HG03520 (cell line): ENCODE measurements around the gene FAXC.
"Not testable (repeated sequence)": the region's sequence is repeated elsewhere in the genome, so short reads cannot be mapped to it uniquely, and the experiment has no call there.

Experiments used
- ATAC-seq: cut with Tn5 transposase; IDR thresholded peaks from one replicate; pipeline ENCODE4 v1.9.1; 2021; ENCODE audit warnings: mild to moderate bottlenecking, moderate library complexity; ENCODE audit not compliant: unreplicated experiment

The FAXC gene

DNA sequence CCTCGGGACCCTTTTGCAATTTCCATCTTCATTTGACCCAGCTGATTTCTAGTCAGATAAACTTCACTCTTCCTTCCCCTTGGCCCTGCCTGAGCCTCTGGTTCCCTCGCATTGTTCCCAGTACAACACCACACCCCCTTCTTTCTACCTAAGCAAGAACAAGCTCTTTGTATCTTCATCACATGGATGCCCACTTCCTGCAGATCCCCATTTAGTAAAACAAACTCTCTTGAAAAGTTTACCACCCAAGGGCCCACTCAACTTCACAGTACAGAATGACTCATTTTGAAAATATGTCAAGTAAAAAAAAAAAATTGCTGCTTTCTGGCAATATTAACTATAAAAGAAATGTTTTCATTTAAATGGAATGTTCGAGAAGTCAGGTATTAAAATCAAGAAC is 5.2 kb downstream of the FAXC start:
- no peak for ATAC-seq

DNA sequence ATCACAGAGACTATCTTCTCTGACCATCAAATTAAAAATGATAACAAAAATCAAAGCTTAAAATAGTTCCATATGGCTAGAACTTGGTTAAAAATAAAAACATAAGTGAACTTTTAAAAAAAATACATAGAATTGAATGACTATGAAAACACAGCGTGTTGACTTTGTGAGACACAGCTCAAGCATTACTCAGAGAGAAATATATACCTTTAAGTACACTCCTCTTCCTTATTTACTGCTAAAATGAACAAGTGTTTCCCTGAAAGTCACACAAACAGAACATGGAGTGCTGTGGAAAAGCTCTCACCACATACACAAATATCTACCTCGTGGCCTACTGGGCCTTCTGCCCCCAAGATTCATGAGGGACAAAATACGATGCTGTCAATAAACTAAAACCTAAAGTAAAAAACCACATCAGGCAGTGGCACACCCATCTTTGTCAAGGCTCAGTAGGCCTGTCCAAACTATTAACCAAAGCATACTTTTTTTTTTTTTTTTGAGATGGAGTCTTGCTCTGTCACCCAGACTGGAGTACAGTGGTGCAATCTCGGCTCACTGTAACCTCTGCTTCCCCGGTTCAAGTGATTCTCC is 7.5 kb downstream of the FAXC start:
- ATAC-seq = no peak

DNA sequence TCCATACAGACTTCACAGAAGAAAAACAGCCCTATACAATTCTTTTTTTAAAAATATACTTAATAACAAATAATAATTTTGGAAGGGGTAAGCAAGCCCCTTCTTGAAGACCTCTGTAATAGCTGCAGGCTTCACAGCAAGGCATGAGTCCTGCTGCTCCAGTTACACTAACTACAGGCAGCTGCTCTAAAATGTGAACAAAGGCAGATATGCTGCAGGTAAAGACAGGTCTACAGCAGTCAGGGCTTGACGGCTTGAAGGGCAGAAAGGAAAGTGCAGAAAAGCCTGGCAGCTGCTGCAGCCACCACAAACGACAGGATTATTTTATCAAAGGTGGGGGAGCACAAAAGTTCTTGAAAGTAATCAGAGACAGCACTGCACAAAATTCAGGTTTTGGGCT is 11.3 kb downstream of the FAXC start:
- no peak for ATAC-seq

DNA sequence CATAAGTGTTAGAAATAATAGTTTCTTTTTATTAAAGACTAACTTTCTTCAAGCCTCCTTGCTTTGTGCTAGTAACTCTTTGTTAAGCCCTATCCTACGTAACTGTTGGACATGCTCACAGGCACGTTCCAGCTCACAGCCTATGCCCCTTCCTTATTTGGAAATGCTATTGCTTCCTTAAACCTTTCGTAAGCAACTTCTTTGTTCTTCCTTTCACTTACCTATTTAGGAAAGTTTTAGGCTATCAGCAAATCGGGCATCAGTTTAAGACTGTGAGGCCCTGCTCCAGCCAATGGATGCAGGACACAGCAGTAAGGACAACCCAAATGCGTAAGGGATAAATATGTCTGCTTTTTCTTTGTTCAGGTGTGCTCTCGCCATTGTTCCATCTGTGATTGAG is 14.2 kb downstream of the FAXC start:
- not testable (repeated sequence) for ATAC-seq

DNA sequence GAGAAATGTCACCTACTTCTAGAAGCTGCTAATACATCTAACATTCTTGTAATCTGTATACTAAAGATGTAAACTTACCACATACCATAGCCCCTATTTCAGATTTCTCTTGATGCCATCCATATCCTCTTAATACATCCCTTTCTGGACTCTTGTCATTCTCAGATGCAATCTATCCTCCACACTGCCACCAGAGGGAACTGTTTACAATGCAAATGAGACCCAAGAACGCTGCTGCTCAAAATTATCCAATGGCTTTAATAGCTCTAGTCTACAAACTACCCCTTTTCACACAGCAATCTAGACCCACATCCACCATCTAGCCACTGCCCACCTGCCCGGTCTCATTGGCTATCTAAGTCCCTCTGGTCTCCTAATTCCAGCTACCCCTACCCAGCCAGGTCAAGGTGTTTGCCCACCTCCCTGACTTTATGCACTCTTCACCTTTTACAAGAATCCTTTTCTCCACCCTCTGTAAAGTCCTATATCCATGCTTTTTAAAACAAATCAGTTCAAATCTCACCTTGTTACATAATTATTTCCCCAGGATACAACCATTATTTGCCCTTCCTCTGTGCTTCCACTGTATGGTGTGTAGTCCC is 14.8 kb downstream of the FAXC start:
- peak; percentile 30 for ATAC-seq

DNA sequence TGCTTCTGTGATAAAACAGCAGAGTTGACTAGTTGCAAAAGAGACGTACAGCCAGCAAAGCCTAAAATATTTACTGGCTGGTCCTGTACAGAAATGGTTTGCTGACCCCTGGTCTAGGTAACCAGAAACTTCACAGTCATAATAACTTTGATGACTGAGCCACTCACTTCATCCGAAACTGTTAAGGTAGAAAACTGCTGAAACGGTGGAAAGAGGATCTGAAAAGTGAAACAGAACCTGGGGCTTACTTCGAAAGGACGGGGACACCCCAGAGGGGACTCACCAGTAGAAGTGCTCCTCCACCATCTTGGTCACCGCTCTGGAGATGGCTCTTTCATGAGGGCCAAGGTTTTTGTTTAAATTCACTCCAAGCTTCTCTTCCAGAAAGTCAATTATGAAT is 16.4 kb downstream of the FAXC start:
- peak; percentile 92 for ATAC-seq

DNA sequence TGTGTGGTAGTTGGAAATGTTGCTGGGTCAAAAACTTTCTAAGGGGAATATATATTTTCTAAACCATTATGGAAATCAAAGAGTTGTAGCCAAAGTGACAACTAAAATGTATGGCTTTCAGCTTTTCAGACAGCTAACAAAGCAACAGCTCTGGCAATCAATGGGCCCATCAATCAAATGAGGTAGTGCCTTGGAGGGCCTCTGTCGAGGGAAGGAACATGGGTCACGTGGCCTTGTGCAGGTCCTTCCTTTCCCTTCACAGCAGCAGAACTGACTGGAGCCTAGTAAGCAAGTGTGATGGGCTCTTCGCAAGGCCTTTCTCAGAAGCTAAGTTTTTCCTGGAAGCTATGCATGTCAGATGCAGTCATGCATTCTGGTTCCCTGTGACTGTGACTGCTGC is 17.9 kb downstream of the FAXC start:
- ATAC-seq = no peak

DNA sequence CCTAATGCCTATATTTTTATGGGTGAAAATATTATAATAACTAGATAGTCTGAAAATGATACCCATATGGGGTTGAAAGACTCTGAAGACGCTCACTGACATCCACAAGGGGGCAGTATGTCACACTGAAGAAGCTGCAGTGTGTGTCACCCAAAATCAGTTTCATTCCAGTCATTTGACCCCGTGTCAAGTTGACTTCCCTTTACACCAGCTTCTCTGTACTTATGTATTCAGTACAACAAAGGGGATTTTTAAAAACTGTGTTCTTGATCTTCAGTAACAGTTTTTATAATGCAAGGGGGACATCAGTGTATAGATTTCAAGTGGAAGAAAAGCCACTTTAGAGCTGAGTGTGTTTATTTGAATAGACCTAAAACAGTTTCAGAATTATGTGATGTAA is 19.3 kb downstream of the FAXC start:
- ATAC-seq = peak; percentile 69

DNA sequence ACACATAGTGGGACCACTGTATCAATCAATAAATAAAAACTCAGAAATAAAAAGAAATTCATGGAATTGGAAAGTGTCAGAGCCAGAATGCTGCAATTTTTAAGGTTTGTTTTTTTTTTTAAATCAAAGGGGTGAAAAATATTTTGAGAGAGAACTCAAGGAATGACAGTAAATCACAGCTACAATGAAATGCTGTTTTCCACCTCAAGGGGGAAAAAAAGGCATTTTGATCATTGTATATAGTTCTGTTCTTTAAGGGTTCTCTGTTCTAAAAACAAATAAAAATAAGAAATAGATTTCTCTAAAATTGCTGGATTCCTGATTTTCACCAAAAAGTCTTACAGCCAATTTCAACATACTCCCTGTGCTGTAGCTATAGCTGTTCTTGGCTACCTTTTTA is 24.5 kb downstream of the FAXC start:
- ATAC-seq = no peak

DNA sequence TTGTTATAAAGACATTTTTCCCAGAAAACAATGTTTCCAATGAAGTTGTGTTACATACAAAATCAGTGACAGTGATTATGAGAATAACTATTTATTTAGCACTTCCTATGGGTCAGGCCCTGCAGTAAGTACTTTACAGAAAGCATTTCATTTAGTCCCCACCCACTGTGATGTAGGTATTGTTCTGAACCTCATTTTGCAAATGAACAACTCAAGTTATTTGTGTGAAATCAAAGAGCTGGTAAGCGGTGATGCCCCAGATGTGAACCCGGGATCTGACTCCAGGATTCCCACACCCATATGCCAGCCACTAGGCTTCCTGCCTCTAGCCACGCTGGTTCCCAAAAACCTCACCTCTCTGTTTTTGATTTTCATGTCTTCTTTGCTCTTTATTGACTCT is 30.9 kb downstream of the FAXC start:
- ATAC-seq = no peak

DNA sequence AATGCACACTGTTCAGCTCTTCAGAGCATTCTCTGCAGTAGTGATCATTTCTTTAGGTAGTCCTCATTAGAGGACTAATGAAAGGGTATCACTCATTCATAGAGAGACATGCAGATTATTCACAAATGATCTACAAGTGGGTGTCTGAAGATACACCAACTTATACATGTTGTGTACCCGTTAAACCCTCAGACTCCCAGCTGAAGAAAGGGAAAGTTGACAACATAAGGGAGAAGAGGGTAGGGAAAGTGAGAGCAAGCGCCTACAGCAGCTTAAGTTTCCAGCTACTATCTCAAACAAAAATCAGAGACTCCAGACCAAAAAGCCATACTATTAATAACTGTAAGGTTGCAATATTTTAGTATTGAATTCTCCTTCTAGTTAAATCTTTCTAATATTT is 37.1 kb downstream of the FAXC start:
- no peak for ATAC-seq

DNA sequence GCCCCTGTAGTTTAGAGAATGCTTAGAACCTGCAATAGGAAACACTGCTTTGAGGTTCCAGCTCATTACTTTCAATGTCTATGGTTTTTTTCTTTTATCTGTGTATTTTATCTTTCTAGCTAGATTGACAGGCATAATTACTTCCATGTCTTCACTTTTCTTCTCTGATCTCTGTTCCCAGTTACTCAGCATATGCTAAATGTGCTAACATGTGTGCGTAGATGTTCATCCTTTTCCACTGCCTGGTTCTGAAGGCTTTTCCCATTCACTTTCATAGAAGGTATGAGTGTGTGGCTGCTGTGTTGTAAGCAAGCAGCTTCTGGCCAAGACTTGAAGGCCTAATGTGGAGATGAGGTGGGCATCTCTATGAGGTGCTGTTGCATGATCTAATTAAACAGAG is 38.9 kb downstream of the FAXC start:
- no peak for ATAC-seq

DNA sequence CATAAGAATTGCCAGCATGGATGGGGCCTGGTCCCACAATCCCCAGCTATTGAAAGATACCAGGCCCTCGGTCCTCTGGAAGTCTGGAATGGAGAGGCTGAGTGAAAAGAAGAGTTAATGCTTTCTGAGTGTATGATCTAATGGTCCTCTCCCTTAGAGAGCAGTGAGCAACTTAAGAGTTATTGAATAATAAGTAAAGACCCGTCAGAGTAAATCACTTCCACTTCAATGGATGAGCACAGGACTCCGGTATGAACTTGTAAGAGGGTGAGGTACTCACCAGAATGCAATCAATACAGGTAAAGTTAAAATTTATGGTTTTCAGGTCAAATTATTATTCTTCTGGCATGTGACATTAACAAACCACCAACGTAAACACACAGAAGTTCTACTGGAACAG is 39.9 kb downstream of the FAXC start:
- ATAC-seq = no peak

DNA sequence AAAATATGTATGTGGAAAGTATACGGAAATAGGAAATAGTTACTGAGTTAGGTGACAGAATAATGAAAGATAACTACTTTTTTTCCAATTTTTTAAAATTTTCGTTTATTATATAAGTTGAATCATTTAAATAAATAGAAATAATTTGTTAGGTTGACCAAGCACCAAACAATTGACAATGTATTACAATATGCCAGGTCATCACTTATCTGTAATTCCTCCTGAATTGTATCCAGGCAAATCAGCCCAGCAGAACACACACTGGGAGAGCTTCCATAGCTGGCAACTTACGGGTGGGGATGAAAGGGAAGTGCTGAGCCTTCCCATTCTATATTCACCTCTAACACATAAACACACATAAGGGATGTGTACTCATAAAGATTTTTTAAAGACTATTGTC is 40.7 kb downstream of the FAXC start:
- no peak for ATAC-seq

DNA sequence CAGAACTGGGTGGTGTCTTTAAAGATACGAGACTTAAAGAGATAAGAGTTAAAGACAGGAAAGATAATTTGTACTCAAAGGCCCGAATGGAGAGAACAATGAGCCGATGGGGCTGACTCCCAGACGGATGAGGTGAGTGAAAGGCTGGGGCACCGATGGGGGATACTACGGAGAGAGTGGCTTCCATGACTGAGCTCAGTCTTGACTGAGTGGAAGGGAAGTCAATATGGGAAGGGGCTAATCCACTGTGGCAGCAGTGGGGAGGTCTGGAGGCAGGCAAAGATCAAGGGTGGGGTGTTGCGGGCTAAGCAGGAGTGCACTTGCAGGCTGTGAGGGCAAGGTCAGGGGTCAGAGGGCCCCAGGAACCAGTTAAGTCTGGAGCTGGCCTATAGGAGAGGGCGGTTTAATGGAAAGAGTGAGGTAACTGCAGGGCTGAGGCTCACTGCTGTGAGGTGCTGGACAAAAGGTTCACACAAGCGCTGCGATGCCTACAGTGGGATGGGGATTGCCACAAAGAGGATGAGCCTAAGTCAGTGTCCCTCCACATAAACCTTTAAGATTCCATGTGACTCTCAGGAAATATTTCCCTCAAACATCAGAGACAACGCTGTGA is 42.1 kb downstream of the FAXC start:
- no peak for ATAC-seq

DNA sequence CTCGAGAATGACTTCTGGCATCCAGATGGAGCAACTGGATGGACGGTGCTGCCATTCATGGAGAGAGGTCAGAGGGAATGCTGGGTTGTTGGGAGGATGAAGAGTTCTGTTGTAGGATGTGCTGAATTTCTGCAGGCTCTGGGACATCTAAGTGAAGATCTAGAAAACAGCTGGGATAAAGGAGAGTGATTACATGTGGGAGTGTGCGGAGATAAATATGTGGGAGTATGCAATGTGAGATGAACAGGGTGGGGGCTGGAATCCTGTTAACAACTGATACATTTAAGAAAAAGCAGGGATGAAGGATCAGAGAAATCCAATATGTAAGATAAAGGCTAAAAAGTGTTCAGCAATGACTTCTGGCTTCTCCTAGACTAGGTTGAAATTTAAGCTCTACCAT is 43.1 kb downstream of the FAXC start:
- ATAC-seq = no peak

DNA sequence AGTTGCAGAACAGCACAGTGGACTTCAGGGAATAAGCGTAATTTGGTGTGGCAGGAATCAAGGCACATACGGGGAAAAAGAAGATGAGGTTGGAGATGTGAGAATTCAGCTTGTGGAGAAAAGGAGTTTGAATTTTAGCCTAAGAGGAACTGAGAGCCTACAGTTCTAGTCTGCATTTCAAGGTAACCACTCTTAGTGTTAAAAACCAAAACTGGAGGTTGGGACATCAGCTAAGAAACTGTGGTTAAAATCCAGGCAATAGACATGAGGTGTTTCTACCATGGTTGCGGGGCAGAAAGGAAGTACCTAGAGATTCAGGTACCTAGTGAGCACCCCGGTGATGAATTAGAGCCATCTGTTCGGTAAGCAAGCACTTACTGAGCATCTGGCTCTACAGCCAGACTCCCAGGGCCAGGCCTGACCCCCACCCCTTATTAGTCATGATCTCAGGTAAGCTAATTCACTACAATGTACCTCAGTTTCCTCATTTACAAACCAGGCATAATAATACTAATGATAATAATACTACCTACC is 44.4 kb downstream of the FAXC start:
- peak; percentile 63 for ATAC-seq

DNA sequence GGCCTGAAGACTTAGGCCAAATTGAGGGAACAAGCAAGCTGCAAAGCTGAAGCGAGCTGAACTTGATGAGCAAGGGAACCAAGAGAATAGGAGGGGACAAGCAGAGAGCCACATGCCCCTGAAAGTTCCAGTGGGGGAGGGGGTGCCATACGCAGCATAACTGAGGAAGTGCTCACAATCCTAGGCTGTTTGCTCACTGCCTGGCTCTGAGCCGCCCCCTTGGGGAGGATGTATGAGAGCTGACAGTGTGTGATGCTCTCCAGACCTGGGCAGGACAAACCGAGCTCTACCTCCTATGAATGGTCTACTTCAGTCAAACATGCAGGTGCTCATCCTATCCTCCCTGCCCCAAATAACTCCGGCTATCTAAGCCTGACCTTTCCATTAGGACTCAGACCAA is 52.1 kb downstream of the FAXC start:
- ATAC-seq = no peak

DNA sequence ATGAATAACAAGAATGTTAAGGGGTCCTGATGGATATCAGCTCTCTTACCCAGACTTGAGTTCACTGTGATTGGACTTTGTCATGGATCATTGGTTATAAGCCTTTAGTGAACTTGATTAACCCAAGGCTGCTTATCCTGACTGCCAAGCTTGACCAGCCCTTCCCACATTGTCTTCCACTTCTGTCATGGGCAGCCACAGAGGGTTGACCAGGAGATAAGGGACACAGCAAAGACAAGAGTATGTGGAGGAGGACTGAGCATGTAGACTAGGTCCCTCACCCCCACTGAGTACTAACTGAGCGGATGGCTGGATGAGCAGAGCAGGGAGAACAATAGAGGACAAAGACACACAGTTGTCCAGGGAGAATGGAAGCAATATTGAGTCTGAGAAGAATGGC is 52.5 kb downstream of the FAXC start:
- no peak for ATAC-seq

DNA sequence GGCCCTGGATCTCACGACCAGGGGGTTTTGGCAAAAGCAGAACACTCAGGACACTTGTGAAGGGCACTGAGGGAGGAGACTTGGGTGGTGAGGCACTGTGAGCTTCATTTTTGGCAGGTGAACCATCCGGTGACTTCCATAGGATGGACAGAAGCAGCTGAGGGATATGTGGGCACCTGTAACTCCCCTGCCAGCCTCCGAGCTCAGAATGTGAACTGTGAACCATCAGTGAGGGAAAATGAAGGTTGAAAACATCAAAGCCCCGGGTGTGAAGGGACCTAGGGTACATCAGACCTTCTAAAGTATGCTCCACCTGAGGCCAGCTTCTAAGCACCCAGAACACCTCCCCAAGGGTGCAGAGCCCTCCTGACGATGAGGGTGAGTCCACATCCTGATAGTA is 53.2 kb downstream of the FAXC start:
- no peak for ATAC-seq

DNA sequence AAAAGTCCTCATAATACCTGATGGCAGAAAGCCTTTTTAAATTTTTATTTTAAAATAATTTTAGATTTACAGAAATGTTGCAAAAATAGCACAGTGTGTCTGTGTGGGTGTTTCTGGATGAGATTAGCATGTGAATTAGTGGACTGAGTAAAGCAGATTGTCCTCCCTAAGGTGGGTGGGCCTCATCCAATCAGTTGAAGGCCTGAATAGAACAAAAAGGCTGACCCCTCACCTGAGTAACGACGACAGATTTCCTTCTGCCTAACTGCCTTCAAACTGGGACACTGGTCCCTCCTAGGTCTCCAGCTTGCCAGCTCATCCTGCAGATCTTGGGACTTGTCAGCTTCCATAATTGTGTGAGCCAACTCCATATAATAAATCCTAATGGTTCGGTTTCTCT is 54.2 kb downstream of the FAXC start:
- ATAC-seq = no peak

DNA sequence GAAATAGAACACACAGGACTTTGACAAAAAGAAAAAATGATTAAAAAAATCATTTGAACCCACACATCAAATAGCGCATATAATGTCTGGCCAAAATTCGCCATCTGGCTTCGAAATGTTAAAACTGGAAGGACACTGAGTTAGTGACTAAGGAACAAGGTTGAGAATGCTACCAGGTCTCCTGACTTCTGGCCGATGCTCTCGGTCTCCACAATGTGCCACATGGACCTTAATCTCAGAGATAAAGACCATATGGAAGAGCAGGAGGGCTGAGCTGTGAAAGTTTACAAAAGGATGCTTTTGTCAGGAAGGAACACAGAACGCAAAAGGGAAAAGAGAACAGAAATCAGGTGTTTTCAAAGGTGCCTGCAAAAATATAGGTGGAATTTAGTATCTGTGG is 54.7 kb downstream of the FAXC start:
- no peak for ATAC-seq

DNA sequence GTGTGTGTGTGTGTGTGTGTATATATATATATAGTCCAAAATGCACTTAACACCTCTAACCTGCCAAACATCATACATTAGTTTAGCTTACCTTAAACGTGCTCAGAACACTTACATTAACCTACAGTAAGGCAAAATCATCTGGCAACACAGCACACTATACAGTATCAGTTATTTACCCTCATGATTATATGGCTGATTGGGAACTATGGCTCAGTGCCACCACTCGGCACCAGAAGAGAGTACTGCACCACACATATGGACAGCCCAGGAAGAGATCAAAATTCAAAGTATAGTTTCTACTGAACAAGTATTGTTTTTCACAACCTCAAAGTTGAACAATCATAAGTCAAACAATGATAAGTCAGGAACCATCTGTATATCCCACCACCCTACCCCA is 59.8 kb downstream of the FAXC start:
- no peak for ATAC-seq
